WERI-Rb-1 (cell line): ENCODE data around the gene EDA.

Experiments
- DNase-seq: peaks from one replicate; pipeline ENCODE4 v3.0.0-alpha.2; 2020
- H3K27ac ChIP-seq: fragments of 250-450 bp; sonication (Bioruptor Pico); 2 replicates; pipeline ENCODE4 v1.5.1; 2020; ENCODE audit warnings: mild to moderate bottlenecking, moderate library complexity
- H3K27me3 ChIP-seq: fragments of 250-450 bp; sonication (Bioruptor Pico); 2 replicates; pipeline ENCODE4 v1.5.1; 2021; ENCODE audit warnings: mild to moderate bottlenecking, low read depth, moderate library complexity; ENCODE audit not compliant: insufficient read depth, severe bottlenecking
- H3K36me3 ChIP-seq: fragments of 250-450 bp; sonication (Bioruptor Pico); 2 replicates; pipeline ENCODE4 v1.5.1; 2020; ENCODE audit warnings: mild to moderate bottlenecking, moderate library complexity
- H3K4me3 ChIP-seq: 2 replicates; pipeline ENCODE4 v1.5.1; 2011; ENCODE audit warnings: low read depth, mild to moderate bottlenecking, control low read depth, low read length
- H3K9me3 ChIP-seq: fragments of 250-450 bp; sonication (Bioruptor Pico); 2 replicates; pipeline ENCODE4 v1.5.1; 2021; ENCODE audit warnings: mild to moderate bottlenecking, moderate library complexity; ENCODE audit not compliant: severe bottlenecking
- CTCF ChIP-seq: IDR thresholded peaks from 2 replicates; pipeline ENCODE4 v1.5.1; 2011; ENCODE audit warnings: low read depth, mild to moderate bottlenecking, control low read depth, inconsistent platforms, low read length

Gene EDA

GRCh38 chrX:70038515-70038914, 422.6 kb downstream of the EDA start:
- no peak for TF ChIP-seq CTCF
- no peak for DNase-seq
- no peaks in the 10 kb centered on the region for H3K9me3 ChIP-seq
- no peak overlapping the region for H3K27ac ChIP-seq
- no peaks in the 10 kb centered on the region for H3K36me3 ChIP-seq
- H3K27me3 ChIP-seq = peaks cover 9% of the 10 kb centered on the region
- H3K4me3 ChIP-seq = no peak overlapping the region

- H3K36me3 ChIP-seq = no peaks in the 10 kb centered on the region
- H3K4me3 ChIP-seq = no peak overlapping the region
- H3K9me3 ChIP-seq = no peaks in the 10 kb centered on the region
- no peak overlapping the region for H3K27ac ChIP-seq
- no peak for TF ChIP-seq CTCF
- no peak for DNase-seq
- peaks cover 9% of the 10 kb centered on the region for H3K27me3 ChIP-seq
Measured at GRCh38 chrX:70038951-70039350, 423.0 kb downstream of the EDA start.

- no peak for DNase-seq
- Histone ChIP-seq H3K36me3 (no peaks in the 10 kb centered on the region), H3K4me3 (no peak overlapping the region), H3K27me3 (peaks cover 9% of the 10 kb centered on the region), H3K9me3 (no peaks in the 10 kb centered on the region), H3K27ac (no peak overlapping the region)
- TF ChIP-seq CTCF = no peak
Measured at GRCh38 chrX:70039758-70040157, 423.8 kb downstream of the EDA start.

- Histone ChIP-seq H3K36me3 (no peaks in the 10 kb centered on the region), H3K9me3 (no peaks in the 10 kb centered on the region), H3K4me3 (no peak overlapping the region), H3K27ac (no peak overlapping the region), H3K27me3 (peaks cover 9% of the 10 kb centered on the region)
- TF ChIP-seq CTCF = no peak
- DNase-seq = no peak
Measured at GRCh38 chrX:70041993-70042392, 426.1 kb downstream of the EDA start.

- Histone ChIP-seq H3K27me3 (peaks cover 9% of the 10 kb centered on the region), H3K9me3 (no peaks in the 10 kb centered on the region), H3K4me3 (no peak overlapping the region), H3K27ac (no peak overlapping the region), H3K36me3 (no peaks in the 10 kb centered on the region)
- no peak for DNase-seq
- no peak for TF ChIP-seq CTCF
Measured at GRCh38 chrX:70042399-70043371, 426.8 kb downstream of the EDA start.
